ENCODE measurements around the gene CHRNA9.
"Not testable (repeated sequence)": the region's sequence is repeated elsewhere in the genome, so short reads cannot be mapped to it uniquely, and the experiment has no call there.

CHRNA9 gene

GRCh38 chr4:40378619-40379018 lies 43.5 kb downstream of the CHRNA9 start:
- H3K4me3 ChIP-seq (ENCODE audit: low read length): no peak overlapping the region
- TF ChIP-seq CTCF (IDR thresholded peaks at IDR 0.05; ENCODE audit: insufficient read depth, low read depth, low read length, missing control alignments): no peak
- no peak for DNase-seq (ENCODE audit: low read depth)

DNA sequence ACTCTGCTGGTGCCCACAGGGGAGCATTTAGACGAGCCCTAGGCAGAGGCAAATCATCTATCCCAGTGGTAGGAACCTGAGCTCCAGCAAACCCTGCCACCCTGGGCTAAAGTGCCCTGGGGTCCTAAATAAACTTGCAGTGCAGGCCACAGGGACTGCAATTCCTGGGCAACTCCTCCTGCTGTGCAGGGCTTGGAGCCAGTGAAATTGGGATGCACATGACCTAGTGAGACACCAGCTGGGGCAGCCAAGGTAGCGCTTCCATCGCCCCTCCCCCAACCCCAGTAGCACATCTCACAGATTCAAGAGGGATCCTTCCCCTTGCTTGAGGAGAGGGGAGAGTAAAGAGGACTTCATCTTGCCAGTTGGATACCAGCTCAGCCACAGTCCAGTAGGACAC lies 44.1 kb downstream of the CHRNA9 start:
- no peak for TF ChIP-seq CTCF (IDR thresholded peaks at IDR 0.05; ENCODE audit: insufficient read depth, low read depth, low read length, missing control alignments)
- DNase-seq (ENCODE audit: low read depth): no peak
- H3K4me3 ChIP-seq (ENCODE audit: low read length): no peak overlapping the region

GRCh38 chr4:40380647-40381046 lies 45.5 kb downstream of the CHRNA9 start:
- DNase-seq (ENCODE audit: low read depth): no peak
- H3K4me3 ChIP-seq (ENCODE audit: low read length): no peak overlapping the region
- no peak for TF ChIP-seq CTCF (IDR thresholded peaks at IDR 0.05; ENCODE audit: insufficient read depth, low read depth, low read length, missing control alignments)

DNA sequence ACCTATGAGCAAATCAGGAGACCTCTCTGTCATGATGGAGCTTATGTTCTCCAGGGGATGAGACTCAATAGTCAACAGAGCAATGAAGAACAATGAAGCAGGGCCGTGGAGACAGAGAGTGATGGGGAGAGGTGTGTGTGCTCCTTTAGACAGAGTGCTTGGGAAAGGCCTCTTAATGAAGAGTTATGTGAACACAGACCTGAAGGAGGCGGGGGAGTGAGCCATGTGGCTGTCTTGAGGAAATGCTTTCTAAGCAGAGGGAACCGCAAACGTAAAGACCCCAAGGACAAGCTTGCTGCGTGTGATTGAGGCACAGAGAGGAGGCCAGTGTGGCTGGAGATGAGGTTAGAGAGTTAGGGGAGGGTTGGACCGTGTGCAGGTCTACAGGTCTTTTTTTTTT lies 53.1 kb downstream of the CHRNA9 start:
- no peak for TF ChIP-seq CTCF (IDR thresholded peaks at IDR 0.05; ENCODE audit: insufficient read depth, low read depth, low read length, missing control alignments)
- no peak for DNase-seq (ENCODE audit: low read depth)
- H3K4me3 ChIP-seq (ENCODE audit: low read length): no peak overlapping the region

DNA sequence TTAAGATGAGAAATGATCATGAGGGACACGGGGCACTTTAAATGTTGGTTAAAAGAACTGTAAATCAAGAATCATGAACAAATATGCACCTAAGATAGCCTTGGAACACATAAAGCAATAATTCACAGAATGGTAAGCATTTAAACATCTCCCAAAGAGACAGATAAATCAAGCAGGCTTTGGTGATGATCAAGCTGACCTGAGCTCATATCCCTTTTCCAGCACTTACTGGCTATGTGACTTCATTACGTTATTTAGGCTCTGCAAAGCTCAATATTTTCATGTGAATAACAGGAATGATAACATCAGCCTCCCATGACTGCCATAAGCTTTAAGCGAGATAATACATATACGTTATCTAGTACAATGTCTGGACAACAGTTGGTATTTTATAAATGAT lies 54.9 kb downstream of the CHRNA9 start:
- no peak overlapping the region for H3K4me3 ChIP-seq (ENCODE audit: low read length)
- no peak for TF ChIP-seq CTCF (IDR thresholded peaks at IDR 0.05; ENCODE audit: insufficient read depth, low read depth, low read length, missing control alignments)
- no peak for DNase-seq (ENCODE audit: low read depth)

GRCh38 chr4:40392241-40392640 lies 57.1 kb downstream of the CHRNA9 start:
- not testable (repeated sequence) for DNase-seq (ENCODE audit: low read depth); H3K4me3 ChIP-seq (ENCODE audit: low read length)

GRCh38 chr4:40394236-40394635 lies 59.1 kb downstream of the CHRNA9 start:
- no peak for DNase-seq (ENCODE audit: low read depth)
- no peak overlapping the region for H3K4me3 ChIP-seq (ENCODE audit: low read length)
- TF ChIP-seq CTCF (IDR thresholded peaks at IDR 0.05; ENCODE audit: insufficient read depth, low read depth, low read length, missing control alignments): no peak
